Measurements from ENCODE around the gene RXRA. TPM values are rescaled to one million over a fixed set of nuclear protein-coding genes. Genes with fewer than 3 reads are reported as not detected.

The RXRA gene
- polyA plus RNA-seq, 1 of the 3 experiments (the other 2 are of a cell fraction), result 7.6 TPM

DNA sequence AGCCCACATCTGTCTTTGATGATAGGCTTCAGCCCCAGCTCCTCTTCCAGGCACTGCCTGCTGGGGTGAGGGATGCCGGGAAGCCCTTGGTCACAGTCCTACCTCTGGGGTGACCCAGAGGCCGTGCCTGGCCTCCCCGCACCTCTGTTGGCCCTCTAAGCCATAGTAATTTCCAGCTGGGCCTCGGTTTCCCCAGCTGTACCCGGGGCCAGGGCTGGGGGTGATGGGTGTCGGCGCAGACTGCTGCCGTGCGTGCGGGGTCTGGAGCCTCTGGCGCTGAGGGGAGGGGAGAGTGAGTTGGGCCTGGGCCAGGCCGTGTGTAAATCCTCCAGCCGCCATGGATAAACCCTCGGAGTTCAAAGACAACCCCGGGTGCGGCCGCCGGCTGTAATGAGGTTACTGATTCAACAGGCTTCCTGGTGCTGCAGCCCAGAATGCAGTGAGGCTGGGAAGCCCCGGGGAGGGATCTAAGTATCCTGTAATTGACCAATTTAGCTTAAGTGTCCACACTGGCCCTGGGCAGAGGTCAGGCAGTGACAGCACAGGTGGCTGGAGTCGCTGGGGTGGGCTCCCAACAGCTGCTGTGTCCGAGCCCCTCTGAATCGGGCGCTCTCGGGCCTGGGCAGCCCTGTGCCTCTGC lies 7.1 kb downstream of the RXRA start (continued):
- TF ChIP-seq YY1 (IDR thresholded peaks at IDR 0.05; ENCODE audit: low read depth) (no peak), MXI1 (IDR thresholded peaks at IDR 0.05; ENCODE audit: low read depth, low read length) (peak; percentile 16; the same call in 1 of the 2 replicates), FOXJ3 (CRISPR knock-in tag; IDR thresholded peaks at IDR 0.05) (no peak; the same call in none of the 2 replicates)
- TF ChIP-seq, protein P1, sequence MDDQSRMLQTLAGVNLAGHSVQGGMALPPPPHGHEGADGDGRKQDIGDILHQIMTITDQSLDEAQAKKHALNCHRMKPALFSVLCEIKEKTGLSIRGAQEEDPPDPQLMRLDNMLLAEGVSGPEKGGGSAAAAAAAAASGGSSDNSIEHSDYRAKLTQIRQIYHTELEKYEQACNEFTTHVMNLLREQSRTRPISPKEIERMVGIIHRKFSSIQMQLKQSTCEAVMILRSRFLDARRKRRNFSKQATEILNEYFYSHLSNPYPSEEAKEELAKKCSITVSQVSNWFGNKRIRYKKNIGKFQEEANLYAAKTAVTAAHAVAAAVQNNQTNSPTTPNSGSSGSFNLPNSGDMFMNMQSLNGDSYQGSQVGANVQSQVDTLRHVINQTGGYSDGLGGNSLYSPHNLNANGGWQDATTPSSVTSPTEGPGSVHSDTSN (IDR thresholded peaks at IDR 0.05), result no peak

DNA sequence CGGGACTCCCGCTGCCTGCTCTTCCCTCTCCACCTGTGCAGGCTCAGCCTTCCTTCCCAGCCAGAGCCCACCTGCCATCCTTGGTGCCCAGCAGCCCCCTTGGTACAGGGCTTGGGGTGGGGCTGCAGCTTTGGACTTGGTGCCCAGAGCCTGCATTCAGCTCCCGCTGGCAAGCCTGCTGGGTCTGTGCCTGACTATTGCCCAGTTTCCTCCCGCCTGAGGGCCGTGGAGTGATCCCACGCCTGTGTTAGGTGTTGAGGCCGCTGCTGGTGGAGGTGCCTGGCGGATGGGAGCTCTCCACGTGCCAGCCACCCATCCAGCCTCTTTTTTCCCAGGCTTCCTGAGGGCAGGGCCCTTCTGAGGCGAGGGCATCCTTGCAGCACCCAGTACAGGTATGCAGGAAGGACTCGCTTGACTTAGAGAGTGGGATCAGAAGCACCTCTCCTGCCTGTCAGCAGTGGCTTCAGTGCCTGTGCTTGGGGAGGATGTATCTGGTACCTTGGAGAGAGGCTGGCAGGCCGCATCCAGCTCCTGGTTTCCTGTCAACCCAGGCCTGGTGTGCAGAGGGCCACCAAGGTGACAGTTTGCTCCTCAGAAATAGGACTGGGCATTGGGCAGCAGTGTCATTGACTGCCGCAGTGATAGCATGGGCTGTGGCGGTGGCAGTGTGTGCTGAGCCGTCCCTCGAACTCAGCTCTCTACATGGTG lies 7.8 kb downstream of the RXRA start:
- Histone ChIP-seq H3K4me1 (ENCODE audit: control insufficient read depth in 1 of 2, insufficient read depth in 2 of 2, low read depth in 1 of 2, low read length in 1 of 2) (peaks cover 4 to 92% of the 10 kb centered on the region in 2 experiments; a peak in 2 of 4 replicates), H3K9me3 (no peaks in the 10 kb centered on the region), H3F3A (replicated peaks; ENCODE audit: insufficient read depth) (no peaks in the 10 kb centered on the region), H4K20me1 (ENCODE audit: insufficient read depth) (peaks cover 100% of the 10 kb centered on the region), H3K36me3 (replicated peaks in 1 of 2; ENCODE audit: control insufficient read depth in 1 of 2, insufficient read depth in 2 of 2, low read length in 1 of 2) (no peaks in the 10 kb centered on the region), H3K27me3 (ENCODE audit: insufficient read depth) (no peaks in the 10 kb centered on the region), H3K4me3 (ENCODE audit: low read depth in 2 of 2, low read length in 1 of 2) (no peak overlapping the region), H3K27ac (ENCODE audit: low read depth in 2 of 2, low read length in 1 of 2) (peak overlapping the region in 1 of 2 experiments; percentile 71; a peak in 2 of 4 replicates), H3K9me2 (no peaks in the 10 kb centered on the region), H3K79me2 (ENCODE audit: insufficient read depth) (peaks cover 91% of the 10 kb centered on the region), H2AFZ (ENCODE audit: low read depth) (no peak overlapping the region), H3K4me2 (no peak overlapping the region), H3K9ac (no peak overlapping the region)
- TF ChIP-seq, protein P2, sequence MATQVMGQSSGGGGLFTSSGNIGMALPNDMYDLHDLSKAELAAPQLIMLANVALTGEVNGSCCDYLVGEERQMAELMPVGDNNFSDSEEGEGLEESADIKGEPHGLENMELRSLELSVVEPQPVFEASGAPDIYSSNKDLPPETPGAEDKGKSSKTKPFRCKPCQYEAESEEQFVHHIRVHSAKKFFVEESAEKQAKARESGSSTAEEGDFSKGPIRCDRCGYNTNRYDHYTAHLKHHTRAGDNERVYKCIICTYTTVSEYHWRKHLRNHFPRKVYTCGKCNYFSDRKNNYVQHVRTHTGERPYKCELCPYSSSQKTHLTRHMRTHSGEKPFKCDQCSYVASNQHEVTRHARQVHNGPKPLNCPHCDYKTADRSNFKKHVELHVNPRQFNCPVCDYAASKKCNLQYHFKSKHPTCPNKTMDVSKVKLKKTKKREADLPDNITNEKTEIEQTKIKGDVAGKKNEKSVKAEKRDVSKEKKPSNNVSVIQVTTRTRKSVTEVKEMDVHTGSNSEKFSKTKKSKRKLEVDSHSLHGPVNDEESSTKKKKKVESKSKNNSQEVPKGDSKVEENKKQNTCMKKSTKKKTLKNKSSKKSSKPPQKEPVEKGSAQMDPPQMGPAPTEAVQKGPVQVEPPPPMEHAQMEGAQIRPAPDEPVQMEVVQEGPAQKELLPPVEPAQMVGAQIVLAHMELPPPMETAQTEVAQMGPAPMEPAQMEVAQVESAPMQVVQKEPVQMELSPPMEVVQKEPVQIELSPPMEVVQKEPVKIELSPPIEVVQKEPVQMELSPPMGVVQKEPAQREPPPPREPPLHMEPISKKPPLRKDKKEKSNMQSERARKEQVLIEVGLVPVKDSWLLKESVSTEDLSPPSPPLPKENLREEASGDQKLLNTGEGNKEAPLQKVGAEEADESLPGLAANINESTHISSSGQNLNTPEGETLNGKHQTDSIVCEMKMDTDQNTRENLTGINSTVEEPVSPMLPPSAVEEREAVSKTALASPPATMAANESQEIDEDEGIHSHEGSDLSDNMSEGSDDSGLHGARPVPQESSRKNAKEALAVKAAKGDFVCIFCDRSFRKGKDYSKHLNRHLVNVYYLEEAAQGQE (IDR thresholded peaks at IDR 0.05; ENCODE audit: low read depth, low read length), result peak; percentile 86
- TF ChIP-seq RAD21 (IDR thresholded peaks at IDR 0.05; ENCODE audit: low read length) (no peak), TAF1 (IDR thresholded peaks at IDR 0.05; ENCODE audit: borderline replicate concordance, low read depth, low read length) (no peak), EP300 (IDR thresholded peaks at IDR 0.05; ENCODE audit: borderline replicate concordance in 1 of 2, low read depth in 1 of 2, low read length in 1 of 2) (no peak), NRF1 (IDR thresholded peaks at IDR 0.05; ENCODE audit: low read depth, low read length) (no peak), SMC3 (IDR thresholded peaks at IDR 0.05; ENCODE audit: low read depth, low read length) (no peak), FOXM1 (IDR thresholded peaks at IDR 0.05; ENCODE audit: low read depth) (no peak)
- TF ChIP-seq, protein P3, sequence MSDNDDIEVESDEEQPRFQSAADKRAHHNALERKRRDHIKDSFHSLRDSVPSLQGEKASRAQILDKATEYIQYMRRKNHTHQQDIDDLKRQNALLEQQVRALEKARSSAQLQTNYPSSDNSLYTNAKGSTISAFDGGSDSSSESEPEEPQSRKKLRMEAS (IDR thresholded peaks at IDR 0.05; ENCODE audit: low read depth), result no peak
- TF ChIP-seq, protein P4, sequence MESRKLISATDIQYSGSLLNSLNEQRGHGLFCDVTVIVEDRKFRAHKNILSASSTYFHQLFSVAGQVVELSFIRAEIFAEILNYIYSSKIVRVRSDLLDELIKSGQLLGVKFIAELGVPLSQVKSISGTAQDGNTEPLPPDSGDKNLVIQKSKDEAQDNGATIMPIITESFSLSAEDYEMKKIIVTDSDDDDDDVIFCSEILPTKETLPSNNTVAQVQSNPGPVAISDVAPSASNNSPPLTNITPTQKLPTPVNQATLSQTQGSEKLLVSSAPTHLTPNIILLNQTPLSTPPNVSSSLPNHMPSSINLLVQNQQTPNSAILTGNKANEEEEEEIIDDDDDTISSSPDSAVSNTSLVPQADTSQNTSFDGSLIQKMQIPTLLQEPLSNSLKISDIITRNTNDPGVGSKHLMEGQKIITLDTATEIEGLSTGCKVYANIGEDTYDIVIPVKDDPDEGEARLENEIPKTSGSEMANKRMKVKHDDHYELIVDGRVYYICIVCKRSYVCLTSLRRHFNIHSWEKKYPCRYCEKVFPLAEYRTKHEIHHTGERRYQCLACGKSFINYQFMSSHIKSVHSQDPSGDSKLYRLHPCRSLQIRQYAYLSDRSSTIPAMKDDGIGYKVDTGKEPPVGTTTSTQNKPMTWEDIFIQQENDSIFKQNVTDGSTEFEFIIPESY (IDR thresholded peaks at IDR 0.05; ENCODE audit: borderline replicate concordance, low read depth), result no peak
- DNase-seq, result no peak
- ChIA-PET POLR2A (interaction anchor here (0.6 to 1.3 kb wide), 3 partner anchors 16 to 461 kb away, joined by 3 to 7 read pairs (median 4); no protein-coding TSS in a partner anchor), CTCF (interaction anchor here (0.7 to 2.9 kb wide), 9 partner anchors 12 to 163 kb away, joined by 3 to 11 read pairs (median 3); no protein-coding TSS in a partner anchor)
- 87% methylated on average over 10 of the region's 16 CpGs for WGBS (ENCODE audit: low lambda C conversion rate)
